GM19328 (cell line): Measurements from ENCODE around the gene PLXDC1.
"Not testable (repeated sequence)": the region's sequence is repeated elsewhere in the genome, so short reads cannot be mapped to it uniquely, and the experiment has no call there.

ENCODE experiments used
- ATAC-seq: cut with Tn5 transposase; IDR thresholded peaks from one replicate; pipeline ENCODE4 v1.9.1; 2021; ENCODE audit warnings: mild to moderate bottlenecking, moderate library complexity; ENCODE audit not compliant: unreplicated experiment

Gene PLXDC1

DNA sequence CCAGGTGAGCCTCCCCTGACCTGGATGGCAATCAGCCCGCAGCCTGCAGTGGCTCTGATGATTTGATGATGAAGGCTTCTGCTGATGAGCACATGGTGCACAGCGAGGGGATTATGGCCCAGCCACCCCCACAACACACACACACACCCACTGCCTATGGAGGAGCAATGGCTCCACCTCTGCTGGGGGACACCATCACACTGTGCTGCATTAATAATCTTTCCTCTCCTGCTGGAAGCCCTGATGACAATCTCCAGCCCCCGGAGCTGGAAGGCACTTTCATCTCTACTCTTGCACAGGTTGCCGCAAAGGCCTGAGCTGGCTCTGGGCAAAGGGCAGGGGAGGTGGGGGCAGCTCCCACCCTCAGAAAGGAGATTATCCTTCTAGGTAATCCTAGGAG, 79.9 kb downstream of the PLXDC1 start:
- ATAC-seq = no peak

DNA sequence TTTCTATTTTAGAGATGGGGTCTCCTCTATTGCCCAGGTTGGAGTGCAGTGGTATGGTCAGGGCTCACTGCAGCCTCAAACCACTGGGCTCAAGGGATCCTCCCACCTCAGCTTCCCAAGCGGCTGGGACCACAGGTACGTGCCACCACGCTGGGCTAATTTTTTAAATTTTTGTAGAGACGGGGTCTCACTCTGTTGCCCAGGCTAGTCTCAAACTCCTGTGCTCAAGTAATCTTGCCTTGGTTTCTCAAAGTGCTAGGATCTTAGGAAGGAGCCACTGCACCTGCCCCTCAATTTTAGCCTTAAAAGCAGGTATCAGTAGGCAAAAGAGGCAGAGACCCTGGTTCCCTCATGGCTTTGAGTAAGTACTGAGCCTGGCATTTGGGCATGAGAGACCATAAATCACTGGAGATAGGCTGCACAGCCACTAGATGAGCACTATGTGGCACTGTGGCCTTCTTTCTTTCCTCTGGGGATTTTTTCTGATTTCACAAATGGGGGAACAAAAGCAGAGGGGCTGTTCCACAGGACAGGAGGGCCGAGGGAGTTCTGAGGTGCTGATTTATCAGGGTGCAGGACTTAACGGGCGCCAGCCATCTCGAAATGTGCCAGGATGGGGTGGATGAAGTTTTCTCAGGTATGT, 82.2 kb downstream of the PLXDC1 start:
- ATAC-seq = no peak

DNA sequence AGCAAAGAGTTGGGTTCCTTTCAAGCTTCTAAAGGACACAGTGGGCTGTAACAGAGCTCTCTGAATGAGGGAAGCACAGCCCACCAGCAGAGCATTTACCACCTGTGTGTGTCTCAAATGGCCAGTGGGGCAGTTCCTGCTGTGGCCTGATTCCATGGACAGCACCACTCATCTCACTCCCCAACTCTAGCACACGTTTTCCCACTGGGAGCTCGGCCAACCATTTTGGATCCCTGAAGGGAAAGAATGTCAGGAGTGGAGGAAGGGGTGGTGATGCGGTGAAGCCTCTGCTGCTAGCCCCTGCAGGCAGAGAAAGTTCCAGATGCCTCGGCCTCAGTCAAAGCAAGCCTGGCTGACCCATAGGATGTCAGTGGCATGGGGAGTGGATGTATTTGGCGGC, 86.6 kb downstream of the PLXDC1 start:
- no peak for ATAC-seq

DNA sequence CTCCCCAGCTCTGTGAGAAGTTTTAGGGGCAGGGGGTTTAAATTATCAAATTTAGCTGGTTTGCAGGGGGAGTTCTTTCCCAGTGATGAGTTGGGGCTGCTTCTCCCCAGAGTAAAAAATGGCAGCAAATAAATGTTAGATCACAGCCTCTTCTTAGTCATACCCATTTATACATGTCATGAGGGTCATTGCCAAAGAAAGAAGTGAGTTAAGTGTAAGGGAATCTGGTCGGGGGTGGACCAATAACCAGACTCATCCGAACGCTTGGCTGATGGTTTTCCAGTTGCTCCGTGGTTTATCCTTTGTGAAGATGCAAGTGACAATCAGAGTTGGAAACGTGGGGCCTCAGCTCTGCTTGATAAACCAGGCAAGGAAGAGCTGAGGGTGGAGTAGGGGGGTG, 87.1 kb downstream of the PLXDC1 start:
- no peak for ATAC-seq

DNA sequence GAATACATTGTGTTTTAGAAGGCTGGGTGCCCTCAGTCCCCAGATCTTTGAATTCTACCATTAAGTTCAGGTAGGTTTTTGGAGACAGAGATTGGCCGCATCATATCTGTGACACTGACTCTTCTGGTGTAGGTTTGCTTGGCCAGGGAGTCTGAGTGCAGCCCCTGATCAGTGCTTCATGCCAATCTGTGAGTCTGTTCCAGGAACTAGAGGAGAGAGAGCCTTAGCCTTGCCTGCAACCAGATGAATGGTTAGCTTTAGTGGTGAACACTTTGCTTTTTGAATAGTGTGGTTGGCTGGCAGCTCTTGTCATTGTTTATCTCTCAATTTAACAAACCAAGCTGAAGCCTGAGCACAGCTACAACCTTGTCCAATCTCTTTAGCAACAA, 87.8 kb downstream of the PLXDC1 start:
- ATAC-seq = no peak

DNA sequence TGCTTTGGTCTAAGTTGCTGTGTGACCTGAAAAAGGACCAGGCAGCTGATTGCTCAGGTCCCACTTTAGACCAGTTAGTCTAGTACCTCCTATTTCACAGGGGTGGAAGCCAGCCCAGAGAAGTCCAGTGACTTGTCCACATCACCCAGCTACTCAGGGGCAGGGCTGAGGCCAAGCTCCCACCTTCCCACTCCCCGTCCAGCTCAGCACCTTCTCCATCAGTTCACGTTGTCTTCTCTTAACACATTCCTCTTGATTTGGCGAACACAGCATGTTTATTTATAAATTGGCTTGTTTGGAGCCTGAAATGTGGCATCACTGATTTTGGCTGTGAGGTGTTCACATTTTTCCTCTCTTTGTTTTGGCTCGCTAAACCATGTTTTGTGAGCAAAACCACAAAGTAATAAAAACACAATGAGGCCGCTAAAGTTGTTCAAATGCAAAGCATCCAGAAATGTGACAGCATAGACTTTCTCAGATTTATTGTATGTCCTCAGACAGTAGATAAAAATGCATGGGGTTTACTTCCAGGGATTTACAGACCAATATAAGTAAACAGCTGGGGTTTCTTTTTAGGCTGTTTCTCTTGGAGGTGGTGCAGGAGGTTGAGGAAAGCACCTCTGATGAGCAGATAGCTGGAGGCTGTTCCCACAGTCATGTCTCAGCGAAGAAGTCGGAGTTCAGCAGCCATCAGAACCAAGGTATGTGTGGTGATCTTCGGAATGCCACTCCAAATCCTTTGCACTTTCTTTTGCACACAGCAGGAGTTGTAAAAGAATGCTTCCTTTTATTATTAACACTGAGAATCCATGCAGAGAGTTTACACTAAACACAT, 88.4 kb downstream of the PLXDC1 start:
- no peak for ATAC-seq

DNA sequence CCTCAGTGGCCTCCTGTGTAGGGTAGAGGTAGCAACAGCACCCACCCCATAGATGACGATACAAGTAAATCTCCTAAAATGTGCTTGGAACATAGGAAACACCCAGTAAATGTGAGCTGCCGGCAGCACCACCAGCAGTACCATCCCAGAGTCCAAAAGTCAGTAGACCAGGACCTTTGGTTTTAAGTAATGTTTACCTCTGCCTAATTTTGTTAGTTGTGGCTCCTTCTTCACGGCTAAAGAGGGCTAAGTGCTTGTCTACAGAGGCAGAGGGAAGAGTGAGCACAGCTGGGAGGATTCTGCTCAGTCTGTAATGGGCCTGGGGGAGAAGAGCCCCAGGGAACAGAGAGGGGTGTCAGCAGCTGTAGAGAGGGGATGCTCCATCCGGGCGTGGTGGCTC, 92.9 kb downstream of the PLXDC1 start:
- ATAC-seq = no peak

DNA sequence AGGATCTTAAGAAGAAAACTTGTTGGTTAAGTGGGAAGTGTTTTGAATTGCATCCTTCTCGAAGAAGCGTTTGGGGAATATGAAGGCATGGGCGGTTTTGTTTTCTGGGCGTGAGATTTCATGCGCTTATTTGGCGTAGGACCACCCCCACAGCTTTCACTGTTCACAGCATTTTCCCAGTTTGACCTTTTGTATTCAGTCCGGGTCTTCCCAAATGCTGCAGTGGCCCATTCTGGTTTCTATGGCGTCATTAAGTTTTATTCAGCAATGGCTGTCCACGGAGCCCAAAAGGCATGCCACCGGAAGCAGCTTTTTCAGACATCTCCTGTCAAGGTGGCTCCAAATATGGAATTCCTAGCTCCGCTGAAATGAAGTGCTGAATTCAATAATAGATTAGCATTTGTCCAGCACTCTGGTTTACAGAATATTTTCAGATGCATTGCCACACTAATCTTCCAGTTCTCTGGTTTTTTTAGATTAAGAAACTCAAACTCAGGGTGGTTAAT, 93.7 kb downstream of the PLXDC1 start:
- ATAC-seq = no peak

DNA sequence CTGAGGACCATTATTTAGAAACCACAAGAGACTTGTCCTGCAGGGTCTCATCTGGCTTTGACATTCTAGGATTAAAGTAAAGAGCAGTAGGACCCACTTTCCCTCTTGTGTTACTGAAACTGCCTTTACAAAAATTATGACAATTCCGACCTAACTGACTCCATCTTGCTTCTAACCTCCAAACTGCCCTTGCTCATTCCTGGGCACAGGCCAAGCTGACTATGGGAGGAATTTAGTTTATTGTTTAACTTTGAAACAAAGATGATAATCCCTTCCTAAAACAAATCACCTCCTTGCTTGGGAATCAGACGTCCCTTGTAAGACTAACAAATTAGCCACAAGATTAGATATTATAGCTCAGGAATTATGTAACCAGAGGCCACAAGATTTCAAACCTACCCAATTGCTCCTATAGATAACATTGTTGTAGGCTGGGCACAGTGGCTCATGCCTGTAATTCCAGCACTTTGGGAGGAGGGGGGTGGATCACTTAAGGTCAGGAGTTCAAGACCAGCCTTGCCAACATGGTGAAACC, 97.3 kb downstream of the PLXDC1 start:
- ATAC-seq = no peak

DNA sequence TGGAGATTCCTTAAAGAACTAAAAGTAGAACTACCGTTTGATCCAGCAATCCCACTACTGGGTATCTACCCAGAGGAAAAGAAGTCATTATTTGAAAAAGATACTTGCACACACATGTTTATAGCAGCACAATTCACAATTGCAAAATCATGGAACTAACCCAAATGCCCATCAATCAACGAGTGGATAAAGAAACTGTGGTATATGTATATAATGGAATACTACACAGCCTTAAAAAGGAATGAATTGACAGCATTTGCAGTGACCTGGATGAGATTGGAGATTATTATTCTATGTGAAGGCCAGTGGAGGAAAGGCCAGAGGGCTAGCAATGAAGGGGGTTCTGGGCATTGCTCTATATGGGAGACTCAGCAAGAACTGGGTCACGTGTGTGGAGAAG, 99.0 kb downstream of the PLXDC1 start:
- ATAC-seq = not testable (repeated sequence)

DNA sequence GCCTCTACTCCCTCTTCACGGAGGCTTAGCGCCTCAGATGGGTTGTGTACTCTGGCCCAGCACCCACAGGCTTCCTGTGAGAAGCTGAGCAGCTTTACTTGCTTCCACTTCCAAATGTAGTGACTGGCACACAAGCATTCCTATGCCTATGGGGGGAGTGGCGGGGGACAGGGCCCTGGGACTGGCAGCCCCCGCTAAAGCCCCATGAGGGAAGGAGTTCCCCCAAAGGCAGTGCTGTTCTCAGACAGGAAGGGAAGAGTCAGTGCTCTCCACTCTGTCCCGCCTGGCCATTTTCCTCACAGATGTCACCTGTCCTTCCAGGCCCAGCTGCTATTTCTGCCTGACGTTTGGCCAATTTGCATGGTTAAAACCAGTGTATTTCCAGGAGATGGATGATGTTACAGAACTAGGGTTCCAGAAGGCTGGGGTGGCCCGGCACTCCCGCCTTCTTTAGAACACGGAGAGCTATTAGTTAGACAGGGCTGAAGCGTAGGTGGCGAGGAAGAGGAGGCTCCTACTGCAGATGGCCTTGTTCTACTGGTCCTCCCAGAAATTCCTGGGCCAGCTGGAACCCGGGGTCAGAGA, 100.3 kb downstream of the PLXDC1 start:
- ATAC-seq = no peak

DNA sequence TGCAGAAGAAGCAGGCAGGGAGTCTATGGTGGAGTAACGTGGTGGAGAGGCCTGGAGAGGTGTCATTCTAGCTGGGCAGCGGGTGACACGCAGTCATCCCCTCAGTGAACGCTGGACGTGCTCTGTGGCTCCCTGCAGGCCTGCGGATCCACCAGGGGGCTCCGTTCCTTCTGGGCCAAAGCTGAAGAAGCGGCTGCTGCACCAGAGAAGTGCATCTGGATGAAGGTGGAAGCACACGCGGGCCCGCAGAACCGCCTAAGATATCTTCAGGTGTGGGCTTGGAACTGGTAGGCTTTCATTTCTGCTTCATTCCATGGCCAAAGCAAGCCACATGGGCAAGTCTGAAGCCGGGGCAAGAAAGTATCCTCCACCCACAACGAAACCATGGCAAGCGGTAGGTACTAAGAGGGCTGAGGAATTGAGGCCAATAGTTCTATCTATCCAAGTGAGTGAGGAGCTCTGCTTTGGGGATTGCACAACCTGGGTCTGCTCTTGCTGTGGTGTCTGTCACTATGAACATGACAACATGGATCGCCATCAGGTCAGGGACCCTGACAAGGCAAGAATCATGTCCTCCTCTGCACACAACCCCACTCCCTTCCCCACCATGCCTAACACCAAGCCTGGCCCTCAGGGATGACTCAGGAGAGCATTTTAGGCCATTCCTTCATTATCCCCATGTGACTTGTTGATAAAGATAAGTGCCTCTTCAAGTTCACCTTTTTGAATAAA, 105.3 kb downstream of the PLXDC1 start:
- ATAC-seq = no peak

DNA sequence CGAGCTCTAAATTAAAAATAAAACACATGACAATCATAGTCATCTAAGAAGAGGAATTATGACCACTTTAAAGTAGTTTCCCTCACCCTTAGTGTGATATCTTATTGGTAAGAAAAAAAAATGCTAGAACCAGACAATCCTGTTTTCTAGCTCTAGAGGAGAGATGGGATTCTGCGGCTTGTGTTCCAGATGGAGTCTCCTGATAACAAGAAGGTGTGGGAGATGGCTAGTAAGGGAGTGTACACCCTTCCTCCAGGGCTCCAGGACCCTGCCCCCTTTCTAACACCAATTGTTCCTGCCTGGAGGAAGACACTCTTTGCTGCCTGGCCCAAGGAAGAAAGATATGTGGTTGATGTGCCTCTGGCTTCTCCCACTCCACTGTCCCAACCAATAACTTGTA, 115.4 kb downstream of the PLXDC1 start:
- ATAC-seq = no peak

DNA sequence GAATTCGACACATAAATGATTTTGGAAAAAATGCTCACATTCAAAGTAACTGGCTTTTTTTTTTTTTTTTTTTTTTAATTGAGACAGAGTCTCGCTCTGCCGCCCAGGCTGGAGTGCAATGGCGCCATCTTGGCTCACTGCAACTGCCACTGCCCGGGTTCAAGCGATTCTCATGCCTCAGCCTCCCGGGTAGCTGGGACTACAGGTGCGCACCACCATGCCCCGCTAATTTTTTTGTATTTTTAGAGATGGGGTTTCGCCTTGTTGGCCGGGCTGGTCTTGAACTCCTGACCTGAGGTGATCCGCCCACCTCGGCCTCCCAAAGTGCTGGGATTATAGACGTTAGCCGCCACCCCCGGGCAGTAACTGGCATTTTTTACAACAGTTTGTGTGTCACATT, 115.9 kb downstream of the PLXDC1 start:
- ATAC-seq = not testable (repeated sequence)

DNA sequence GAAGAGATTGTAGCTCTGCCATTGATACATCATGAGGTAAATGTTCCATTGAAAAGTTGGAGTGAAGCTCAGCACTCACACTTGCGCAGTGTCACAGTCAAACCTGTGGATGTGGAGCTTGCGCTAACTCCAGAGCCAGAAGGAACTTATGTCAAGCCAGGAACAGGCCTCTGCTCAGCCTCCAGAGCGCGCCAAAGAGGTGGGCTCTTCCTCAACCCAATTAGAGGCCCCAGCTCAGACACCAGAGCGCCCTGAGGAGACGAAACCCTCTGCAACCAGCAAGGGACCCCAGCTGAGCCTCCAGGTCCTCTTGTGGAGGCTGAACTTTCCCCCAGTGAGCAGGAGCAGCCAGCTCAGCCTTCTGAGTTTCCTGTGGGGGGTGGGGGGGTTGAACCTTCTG, 122.7 kb downstream of the PLXDC1 start:
- no peak for ATAC-seq

DNA sequence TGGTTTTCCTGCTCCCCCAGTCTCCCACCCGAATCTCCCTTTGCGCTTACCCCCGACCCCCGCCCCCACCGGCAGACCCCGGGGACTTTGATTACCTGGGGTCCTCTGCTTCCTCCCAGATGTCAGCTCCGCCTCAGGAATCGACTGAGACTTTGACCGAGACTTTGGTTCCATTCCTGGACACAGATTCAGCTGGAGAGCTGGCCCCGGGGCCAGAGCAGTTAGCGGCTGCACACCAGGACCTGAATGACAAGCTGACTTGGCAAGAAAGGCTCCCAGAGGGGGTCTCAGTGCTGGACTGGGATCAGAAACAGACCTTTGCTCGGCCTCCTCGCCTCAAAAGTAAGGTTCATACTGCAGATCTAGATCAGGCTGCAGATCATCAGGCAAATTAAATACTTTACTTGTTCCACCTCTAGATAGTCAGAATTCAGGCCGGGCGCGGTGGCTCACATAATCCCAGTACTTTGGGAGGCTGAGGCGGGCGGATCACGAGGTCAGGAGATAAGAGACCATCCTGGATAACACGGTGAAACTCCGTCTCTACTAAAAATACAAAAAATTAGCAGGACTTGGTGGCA, 123.9 kb downstream of the PLXDC1 start:
- no peak for ATAC-seq

DNA sequence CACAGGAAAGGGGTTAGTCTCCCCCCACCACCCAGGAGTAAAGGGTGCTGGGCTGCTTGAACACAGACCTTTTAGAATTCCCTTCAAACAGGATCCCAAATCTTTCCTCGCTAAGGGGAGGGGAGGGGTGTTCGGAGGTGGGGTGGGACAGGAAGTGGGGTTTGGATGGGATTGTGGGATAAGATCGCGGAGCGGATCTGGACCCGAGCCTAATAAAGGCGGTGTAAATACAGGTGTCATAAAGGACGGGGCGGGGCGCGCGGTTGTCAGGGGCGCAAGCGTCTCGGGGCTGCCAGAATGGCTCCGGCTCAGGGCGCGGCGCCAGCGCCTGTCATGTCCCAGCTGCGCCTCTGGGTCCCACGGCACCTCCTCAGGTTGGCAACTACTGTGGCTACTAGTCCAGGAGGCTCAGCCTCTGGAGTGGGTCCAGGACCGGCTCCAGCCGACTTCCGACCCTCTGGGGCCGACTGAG, 124.4 kb downstream of the PLXDC1 start:
- ATAC-seq = no peak

DNA sequence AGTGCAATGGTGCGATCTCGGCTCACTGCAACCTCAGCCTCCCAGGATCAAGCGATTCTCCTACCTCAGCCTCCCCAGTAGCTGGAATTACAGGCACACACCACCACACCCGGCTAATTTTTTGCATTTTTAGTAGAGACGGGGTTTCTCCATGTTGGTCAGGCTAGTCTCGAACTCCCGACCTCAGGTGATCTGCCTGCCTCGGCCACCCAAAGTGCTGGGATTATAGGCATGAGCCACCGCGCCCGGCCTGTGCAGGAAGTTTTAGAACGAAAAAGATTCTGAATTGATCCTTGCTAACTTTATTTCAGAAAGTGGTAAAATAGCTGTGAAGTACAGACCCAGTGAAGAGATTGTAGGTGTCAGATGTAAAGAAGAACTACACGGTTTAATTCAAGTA, 125.1 kb downstream of the PLXDC1 start:
- ATAC-seq = not testable (repeated sequence)

DNA sequence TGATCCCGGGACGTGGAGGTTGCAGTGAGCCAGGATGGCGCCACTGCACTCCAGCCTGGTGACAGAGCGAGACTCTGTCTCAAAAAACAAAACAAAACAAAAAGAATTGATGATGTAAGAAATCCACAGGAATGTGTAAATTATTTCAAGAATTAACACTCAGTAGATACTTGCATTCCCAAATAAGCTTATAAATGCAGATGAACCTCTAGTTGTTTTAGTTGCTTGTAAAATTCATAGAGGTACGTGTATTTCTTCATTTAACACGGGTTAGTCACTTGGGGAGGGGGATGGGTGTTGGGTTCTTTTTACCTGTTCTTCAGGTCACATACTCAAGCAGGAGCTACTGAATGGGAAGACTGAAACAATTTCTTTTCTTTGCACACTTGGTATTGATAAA, 128.5 kb downstream of the PLXDC1 start:
- ATAC-seq = no peak

DNA sequence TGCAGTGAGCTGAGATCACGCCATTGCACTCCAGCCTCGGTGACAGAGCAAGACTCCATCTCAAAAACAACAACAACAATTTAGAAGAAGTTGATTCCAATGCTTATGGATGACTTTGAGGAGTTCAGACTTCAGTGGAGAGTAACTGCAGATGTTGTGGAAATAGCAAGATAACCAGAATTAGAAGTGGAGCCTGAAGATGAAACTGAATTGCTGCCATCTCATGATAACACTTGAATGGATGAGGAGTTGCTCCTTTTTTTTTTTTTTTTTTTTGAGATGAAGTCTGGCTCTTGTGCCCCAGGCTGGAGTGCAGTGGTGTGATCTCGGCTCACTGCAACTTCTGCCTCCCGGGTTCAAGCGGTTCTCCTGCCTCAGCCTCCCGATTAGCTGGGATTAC, 131.4 kb downstream of the PLXDC1 start:
- ATAC-seq = not testable (repeated sequence)
